HepG2 (cell line): ENCODE measurements around the gene MRPL14. TPM values are rescaled to one million over a fixed set of nuclear protein-coding genes. Genes with fewer than 3 reads are reported as not detected.

Source experiments
- ATM ChIP-seq: fragments of 450-650 bp; IDR thresholded peaks from 2 replicates; pipeline ENCODE4 v1.7.1; 2017; ENCODE audit warnings: mild to moderate bottlenecking, borderline replicate concordance
- FLYWCH1 ChIP-seq: sonication (generic); formaldehyde crosslinking; IDR thresholded peaks from 2 replicates; pipeline ENCODE4 v1.8.1; 2023; ENCODE audit warnings: mild to moderate bottlenecking, missing genetic modification reagents
- IKZF4 ChIP-seq: sonication (generic); formaldehyde crosslinking; IDR thresholded peaks from 2 replicates; pipeline ENCODE4 v1.5.1; 2020; ENCODE audit warnings: borderline replicate concordance, mild to moderate bottlenecking, low read depth, missing genetic modification reagents; ENCODE audit errors: not compliant biosample characterization
- JUN ChIP-seq: sonication (generic); formaldehyde crosslinking; IDR thresholded peaks from 2 replicates; pipeline ENCODE4 v1.4.0; 2020; ENCODE audit warnings: mild to moderate bottlenecking, missing genetic modification reagents
- MIXL1 ChIP-seq: IDR thresholded peaks from 2 replicates; pipeline ENCODE4 v1.6.1; 2016
- PHF5A ChIP-seq: IDR thresholded peaks from one replicate; pipeline ENCODE4 v1.6.1; 2018; ENCODE audit warnings: low read depth, missing genetic modification reagents; ENCODE audit not compliant: unreplicated experiment
- SAFB2 ChIP-seq: sonication (generic); formaldehyde crosslinking; IDR thresholded peaks from 2 replicates; pipeline ENCODE4 v1.5.1; 2020; ENCODE audit warnings: missing genetic modification reagents, low read depth, mild to moderate bottlenecking, borderline replicate concordance
- TCF12 ChIP-seq, 2 experiments: fragments of 450-650 bp in 1 of 2; sonication (generic) in 1 of 2; formaldehyde crosslinking in 1 of 2; IDR thresholded peaks; 2 replicates each; pipeline versions ENCODE4 v1.6.1 to v1.8.0; 2017 to 2022; ENCODE audit warnings: antibody characterized with exemption in 1 of 2, mild to moderate bottlenecking in 1 of 2, missing genetic modification reagents in 1 of 2, moderate library complexity in 1 of 2
- YY1 ChIP-seq: IDR thresholded peaks from 2 replicates; pipeline ENCODE4 v1.6.1; 2011; ENCODE audit warnings: low read length, low read depth, moderate library complexity, mild to moderate bottlenecking; ENCODE audit not compliant: insufficient read depth, insufficient replicate concordance
- ZFP62 ChIP-seq: sonication (generic); formaldehyde crosslinking; IDR thresholded peaks from 2 replicates; pipeline ENCODE4 v1.4.0; 2020; ENCODE audit warnings: missing genetic modification reagents
- ZGPAT ChIP-seq: IDR thresholded peaks from 2 replicates; pipeline ENCODE4 v1.6.1; 2016; ENCODE audit warnings: mild to moderate bottlenecking
- ZMAT3 ChIP-seq: sonication (generic); formaldehyde crosslinking; conservative IDR thresholded peaks from 2 replicates; pipeline ENCODE4 v1.7.0; 2021; ENCODE audit warnings: missing genetic modification reagents
- ZNF274 ChIP-seq: sonication (generic); formaldehyde crosslinking; IDR thresholded peaks from 2 replicates; pipeline ENCODE4 v1.5.1; 2020; ENCODE audit warnings: mild to moderate bottlenecking, missing genetic modification reagents
- ZNF672 ChIP-seq: sonication (generic); formaldehyde crosslinking; IDR thresholded peaks from 2 replicates; pipeline ENCODE4 v1.8.1; 2022; ENCODE audit warnings: missing genetic modification reagents
- ZSCAN12 ChIP-seq: sonication (generic); formaldehyde crosslinking; IDR thresholded peaks from 2 replicates; pipeline ENCODE4 v1.9.0; 2021; ENCODE audit warnings: mild to moderate bottlenecking, missing genetic modification reagents
- polyA plus RNA-seq, 8 experiments: library from polyadenylated mRNA; depleted of rRNA in 3 of 8; stranded (reverse) in 7 of 8; unstranded in 1 of 8; fragments of >200 nt; fragmentation: Illumina TruSeq in 4 of 8; extraction: Trizol in 4 of 8; gene quantifications; 2 replicates each; pipeline versions ENCODE4 v1.2.1 to v1.2.3, GENCODE V29; 2011 to 2016; ENCODE audit warnings: low read depth in 4 of 8, missing spikeins in 1 of 8, mixed read lengths in 1 of 8; ENCODE audit not compliant: insufficient read depth in 1 of 8
- total RNA-seq, 5 experiments: library from RNA; depleted of rRNA; stranded (reverse); fragments of >200 nt; fragmentation: Illumina TruSeq; extraction: Trizol; gene quantifications; 2 replicates each; pipeline ENCODE4 v1.2.3, GENCODE V29; 2016; ENCODE audit warnings: low read depth in 1 of 5
- TF ChIP-seq, protein P1 (sequence below), 2 experiments: sonication (generic) in 1 of 2; formaldehyde crosslinking in 1 of 2; IDR thresholded peaks; 2 replicates each; pipeline versions ENCODE4 v1.4.0 to v1.6.1; 2018 to 2020; ENCODE audit warnings: missing genetic modification reagents in 2 of 2, borderline replicate concordance in 1 of 2, low read depth in 1 of 2, mild to moderate bottlenecking in 1 of 2, missing biosample characterization in 1 of 2
- TF ChIP-seq, protein P2 (sequence below): sonication (generic); formaldehyde crosslinking; IDR thresholded peaks from 2 replicates; pipeline ENCODE4 v1.5.1; 2020; ENCODE audit warnings: missing genetic modification reagents, mild to moderate bottlenecking, borderline replicate concordance
- TF ChIP-seq, protein P3 (sequence below): sonication (generic); formaldehyde crosslinking; IDR thresholded peaks from 2 replicates; pipeline ENCODE4 v1.9.0; 2022; ENCODE audit warnings: missing genetic modification reagents, mild to moderate bottlenecking, borderline replicate concordance

The MRPL14 gene
- total and polyA plus RNA-seq, 2 of the 13 experiments (the other 11 are each of a cell fraction or from before 2014, with no cell fraction given): 157 to 178 TPM

- TF ChIP-seq FLYWCH1 (CRISPR knock-in tag) (0 out of 2 replicates have a peak, but pooled peaks have one; percentile 46), IKZF4 (CRISPR knock-in tag) (peak; percentile 59), JUN (CRISPR knock-in tag) (no peak; the same call in none of the 2 replicates), ZGPAT (CRISPR knock-in tag) (0 out of 2 replicates have a peak, but pooled peaks have one; percentile 25), ZMAT3 (CRISPR knock-in tag) (peak; percentile 90), PHF5A (CRISPR knock-in tag) (no peak), ZNF274 (CRISPR knock-in tag) (peak; percentile 96), ATM (no peak), ZSCAN12 (CRISPR knock-in tag) (no peak), SAFB2 (CRISPR knock-in tag) (0 out of 2 replicates have a peak, but pooled peaks have one; percentile 71), MIXL1 (CRISPR knock-in tag) (peak; percentile 85; the same call in 1 of the 2 replicates), YY1 (peak; percentile 73), ZNF672 (no peak), TCF12 (IDR thresholded peaks at IDR 0.05) (no peak), TCF12 (CRISPR knock-in tag; IDR thresholded peaks at IDR 0.05) (peak; percentile 80; the same call in 1 of the 2 replicates), ZFP62 (CRISPR knock-in tag) (0 out of 2 replicates have a peak, but pooled peaks have one; percentile 16)
- TF ChIP-seq, protein P1, sequence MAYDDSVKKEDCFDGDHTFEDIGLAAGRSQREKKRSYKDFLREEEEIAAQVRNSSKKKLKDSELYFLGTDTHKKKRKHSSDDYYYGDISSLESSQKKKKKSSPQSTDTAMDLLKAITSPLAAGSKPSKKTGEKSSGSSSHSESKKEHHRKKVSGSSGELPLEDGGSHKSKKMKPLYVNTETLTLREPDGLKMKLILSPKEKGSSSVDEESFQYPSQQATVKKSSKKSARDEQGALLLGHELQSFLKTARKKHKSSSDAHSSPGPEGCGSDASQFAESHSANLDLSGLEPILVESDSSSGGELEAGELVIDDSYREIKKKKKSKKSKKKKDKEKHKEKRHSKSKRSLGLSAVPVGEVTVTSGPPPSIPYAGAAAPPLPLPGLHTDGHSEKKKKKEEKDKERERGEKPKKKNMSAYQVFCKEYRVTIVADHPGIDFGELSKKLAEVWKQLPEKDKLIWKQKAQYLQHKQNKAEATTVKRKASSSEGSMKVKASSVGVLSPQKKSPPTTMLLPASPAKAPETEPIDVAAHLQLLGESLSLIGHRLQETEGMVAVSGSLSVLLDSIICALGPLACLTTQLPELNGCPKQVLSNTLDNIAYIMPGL (CRISPR knock-in tag; IDR thresholded peaks at IDR 0.05; ENCODE audit: borderline replicate concordance in 1 of 2, low read depth in 1 of 2): peak in 1 of 2 experiments; percentile 24; a peak in 2 of 4 replicates
- TF ChIP-seq, protein P2, sequence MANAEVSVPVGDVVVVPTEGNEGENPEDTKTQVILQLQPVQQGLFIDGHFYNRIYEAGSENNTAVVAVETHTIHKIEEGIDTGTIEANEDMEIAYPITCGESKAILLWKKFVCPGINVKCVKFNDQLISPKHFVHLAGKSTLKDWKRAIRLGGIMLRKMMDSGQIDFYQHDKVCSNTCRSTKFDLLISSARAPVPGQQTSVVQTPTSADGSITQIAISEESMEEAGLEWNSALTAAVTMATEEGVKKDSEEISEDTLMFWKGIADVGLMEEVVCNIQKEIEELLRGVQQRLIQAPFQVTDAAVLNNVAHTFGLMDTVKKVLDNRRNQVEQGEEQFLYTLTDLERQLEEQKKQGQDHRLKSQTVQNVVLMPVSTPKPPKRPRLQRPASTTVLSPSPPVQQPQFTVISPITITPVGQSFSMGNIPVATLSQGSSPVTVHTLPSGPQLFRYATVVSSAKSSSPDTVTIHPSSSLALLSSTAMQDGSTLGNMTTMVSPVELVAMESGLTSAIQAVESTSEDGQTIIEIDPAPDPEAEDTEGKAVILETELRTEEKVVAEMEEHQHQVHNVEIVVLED (CRISPR knock-in tag): peak; percentile 69
- TF ChIP-seq, protein P3, sequence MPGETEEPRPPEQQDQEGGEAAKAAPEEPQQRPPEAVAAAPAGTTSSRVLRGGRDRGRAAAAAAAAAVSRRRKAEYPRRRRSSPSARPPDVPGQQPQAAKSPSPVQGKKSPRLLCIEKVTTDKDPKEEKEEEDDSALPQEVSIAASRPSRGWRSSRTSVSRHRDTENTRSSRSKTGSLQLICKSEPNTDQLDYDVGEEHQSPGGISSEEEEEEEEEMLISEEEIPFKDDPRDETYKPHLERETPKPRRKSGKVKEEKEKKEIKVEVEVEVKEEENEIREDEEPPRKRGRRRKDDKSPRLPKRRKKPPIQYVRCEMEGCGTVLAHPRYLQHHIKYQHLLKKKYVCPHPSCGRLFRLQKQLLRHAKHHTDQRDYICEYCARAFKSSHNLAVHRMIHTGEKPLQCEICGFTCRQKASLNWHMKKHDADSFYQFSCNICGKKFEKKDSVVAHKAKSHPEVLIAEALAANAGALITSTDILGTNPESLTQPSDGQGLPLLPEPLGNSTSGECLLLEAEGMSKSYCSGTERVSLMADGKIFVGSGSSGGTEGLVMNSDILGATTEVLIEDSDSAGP: peak; percentile 83; the same call in 1 of the 2 replicates
Observed at GRCh38 chr6:44074813-44075646, 52.2 kb downstream of the MRPL14 start (continued).
